Tibial artery (tissue), 4 donors: ENCODE measurements around the gene LYPD4.
"Not testable (repeated sequence)": the region's sequence is repeated elsewhere in the genome, so short reads cannot be mapped to it uniquely, and the experiment has no call there.

ENCODE experiments used
- DNase-seq, 2 donors: peaks; one replicate each; pipeline ENCODE4 v3.0.0-alpha.2; 2019
- H3K27ac ChIP-seq, 2 donors: fragments of 200-600 bp; sonication (generic) in 1 of 2; 1 replicate in 1 of 2; 2 replicates in 1 of 2; pipeline ENCODE4 v1.5.1; 2018 to 2019; ENCODE audit warnings: mild to moderate bottlenecking in 1 of 2
- H3K27me3 ChIP-seq, 2 donors: fragments of 200-600 bp; sonication (generic) in 1 of 2; one replicate each; pipeline versions ENCODE4 v1.5.1 to v1.6.0; 2016 to 2019
- H3K36me3 ChIP-seq, 3 donors: fragments of 200-600 bp; sonication (generic) in 2 of 3; one replicate each; pipeline ENCODE4 v1.5.1; 2016 to 2019; ENCODE audit warnings: mild to moderate bottlenecking in 2 of 3
- H3K4me1 ChIP-seq, 4 donors: fragments of 200-600 bp; sonication (generic) in 2 of 4; 1 replicate in 3 of 4; 2 replicates in 1 of 4; pipeline ENCODE4 v1.5.1; 2016 to 2019
- H3K4me3 ChIP-seq, 2 donors: fragments of 200-600 bp; sonication (generic) in 1 of 2; 1 replicate in 1 of 2; 2 replicates in 1 of 2; pipeline ENCODE4 v1.5.1; 2018 to 2019; ENCODE audit warnings: mild to moderate bottlenecking in 2 of 2
- H3K9me3 ChIP-seq, 3 donors: fragments of 200-600 bp; sonication (generic) in 1 of 3; one replicate each; pipeline ENCODE4 v1.5.1; 2016 to 2019
- intact Hi-C: fragments of 100-400 bp; cut with DNase I; formaldehyde crosslinking; loops from one replicate; pipeline ENCODE4 v1.15.0; 2023; ENCODE audit warnings: low total_unique reads
- TF ChIP-seq, protein P1 (sequence below), 2 experiments: fragments of 200-600 bp in 1 of 2; fragments of 450-650 bp in 1 of 2; IDR thresholded peaks; one replicate each; pipeline ENCODE4 v1.5.1; 2017 to 2019; ENCODE audit warnings: antibody characterized with exemption in 2 of 2, mild to moderate bottlenecking in 1 of 2, moderate library complexity in 1 of 2

LYPD4 gene

DNA sequence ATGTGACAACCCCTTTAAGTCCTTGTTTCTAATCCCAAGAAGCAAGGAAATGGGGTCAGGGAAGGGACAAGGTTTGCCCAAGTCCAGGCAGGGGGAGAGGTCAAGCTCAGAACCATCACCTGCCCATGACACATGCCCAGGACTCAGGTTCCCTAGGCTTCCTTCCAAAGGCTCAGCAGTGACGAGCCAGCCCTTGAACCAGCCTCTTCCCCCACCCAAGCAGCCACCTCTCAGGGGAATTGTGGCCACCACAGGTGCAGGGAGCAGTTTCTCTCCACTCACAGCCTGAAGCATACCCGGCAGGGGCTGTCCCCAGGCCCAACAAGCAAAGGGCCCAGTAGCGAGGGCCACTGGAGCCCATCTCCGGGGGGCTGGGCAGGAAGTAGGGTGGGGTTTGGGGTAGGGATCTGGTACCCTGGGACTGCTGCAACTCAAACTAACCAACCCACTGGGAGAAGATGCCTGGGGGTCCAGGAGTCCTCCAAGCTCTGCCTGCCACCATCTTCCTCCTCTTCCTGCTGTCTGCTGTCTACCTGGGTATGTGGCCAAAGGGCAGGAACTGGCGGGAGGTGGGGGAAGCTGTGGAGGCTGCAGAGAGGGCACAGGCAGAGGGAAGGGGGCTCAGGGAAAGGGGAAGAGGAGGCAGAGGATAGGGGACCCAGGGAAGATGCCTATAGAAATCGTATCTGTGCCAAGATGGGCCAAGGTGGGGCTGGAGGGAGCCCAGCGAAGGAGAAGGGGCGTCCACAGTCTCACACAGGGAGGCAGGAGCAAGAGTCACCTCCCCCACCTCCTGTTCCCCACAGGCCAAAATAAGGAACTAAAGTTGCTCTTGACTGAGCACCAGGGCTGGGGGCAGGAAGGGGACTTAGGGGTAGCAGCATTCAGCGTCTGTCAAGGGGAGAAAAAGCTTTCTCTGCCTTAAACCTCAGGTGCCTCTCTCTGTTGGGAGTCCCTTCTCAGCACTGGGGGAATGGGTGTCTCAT, 32.7 kb upstream of the LYPD4 start, which contains the start of gene CD79A:
Gene CD79A (plus strand): TSS at position 433 of the 986 bp plus-strand sequence. CDS start 26 bp downstream, at position 459.
- intact Hi-C loops, result no loop called here
- no peaks in the 10 kb centered on the region for H3K27me3 ChIP-seq
- no peak for DNase-seq
- TF ChIP-seq, protein P1, sequence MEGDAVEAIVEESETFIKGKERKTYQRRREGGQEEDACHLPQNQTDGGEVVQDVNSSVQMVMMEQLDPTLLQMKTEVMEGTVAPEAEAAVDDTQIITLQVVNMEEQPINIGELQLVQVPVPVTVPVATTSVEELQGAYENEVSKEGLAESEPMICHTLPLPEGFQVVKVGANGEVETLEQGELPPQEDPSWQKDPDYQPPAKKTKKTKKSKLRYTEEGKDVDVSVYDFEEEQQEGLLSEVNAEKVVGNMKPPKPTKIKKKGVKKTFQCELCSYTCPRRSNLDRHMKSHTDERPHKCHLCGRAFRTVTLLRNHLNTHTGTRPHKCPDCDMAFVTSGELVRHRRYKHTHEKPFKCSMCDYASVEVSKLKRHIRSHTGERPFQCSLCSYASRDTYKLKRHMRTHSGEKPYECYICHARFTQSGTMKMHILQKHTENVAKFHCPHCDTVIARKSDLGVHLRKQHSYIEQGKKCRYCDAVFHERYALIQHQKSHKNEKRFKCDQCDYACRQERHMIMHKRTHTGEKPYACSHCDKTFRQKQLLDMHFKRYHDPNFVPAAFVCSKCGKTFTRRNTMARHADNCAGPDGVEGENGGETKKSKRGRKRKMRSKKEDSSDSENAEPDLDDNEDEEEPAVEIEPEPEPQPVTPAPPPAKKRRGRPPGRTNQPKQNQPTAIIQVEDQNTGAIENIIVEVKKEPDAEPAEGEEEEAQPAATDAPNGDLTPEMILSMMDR (IDR thresholded peaks at IDR 0.05), result no peak
- no peaks in the 10 kb centered on the region for H3K9me3 ChIP-seq
- H3K27ac ChIP-seq, result no peak within 1 kb of the TSS
- peaks cover 0 to 5% (median 0%) of the 10 kb centered on the region in 3 donors for H3K36me3 ChIP-seq
- peaks cover 0 to under 1% (median under 1%) of the 10 kb centered on the region in 4 donors for H3K4me1 ChIP-seq
- H3K4me3 ChIP-seq, result no peak within 1 kb of the TSS

DNA sequence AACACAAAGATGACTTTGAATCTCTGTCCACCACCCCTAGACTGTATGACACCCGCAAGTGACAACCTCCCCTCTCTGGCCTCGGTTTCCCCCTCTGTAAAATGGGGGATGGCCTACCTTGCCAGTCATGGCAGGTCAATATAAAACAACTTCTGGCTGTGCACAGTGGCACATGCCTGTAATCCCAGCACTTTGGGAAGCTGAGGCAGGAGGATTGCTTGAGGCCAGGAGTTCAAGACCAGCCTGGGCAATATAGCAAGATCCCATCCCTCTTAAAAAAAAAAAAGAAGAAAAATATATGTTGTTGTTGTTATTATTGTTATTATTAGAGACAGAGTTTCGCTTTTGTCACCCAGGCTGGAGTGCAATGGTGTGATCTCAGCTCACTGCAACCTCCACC, 31.5 kb upstream of the LYPD4 start:
- intact Hi-C loops, H3K4me3 ChIP-seq, DNase-seq, H3K27me3 ChIP-seq, H3K27ac ChIP-seq, H3K4me1 ChIP-seq, H3K9me3 ChIP-seq: not testable (repeated sequence)
- peaks cover 6 to 17% (median 11%) of the 10 kb centered on the region in 3 donors for H3K36me3 ChIP-seq

DNA sequence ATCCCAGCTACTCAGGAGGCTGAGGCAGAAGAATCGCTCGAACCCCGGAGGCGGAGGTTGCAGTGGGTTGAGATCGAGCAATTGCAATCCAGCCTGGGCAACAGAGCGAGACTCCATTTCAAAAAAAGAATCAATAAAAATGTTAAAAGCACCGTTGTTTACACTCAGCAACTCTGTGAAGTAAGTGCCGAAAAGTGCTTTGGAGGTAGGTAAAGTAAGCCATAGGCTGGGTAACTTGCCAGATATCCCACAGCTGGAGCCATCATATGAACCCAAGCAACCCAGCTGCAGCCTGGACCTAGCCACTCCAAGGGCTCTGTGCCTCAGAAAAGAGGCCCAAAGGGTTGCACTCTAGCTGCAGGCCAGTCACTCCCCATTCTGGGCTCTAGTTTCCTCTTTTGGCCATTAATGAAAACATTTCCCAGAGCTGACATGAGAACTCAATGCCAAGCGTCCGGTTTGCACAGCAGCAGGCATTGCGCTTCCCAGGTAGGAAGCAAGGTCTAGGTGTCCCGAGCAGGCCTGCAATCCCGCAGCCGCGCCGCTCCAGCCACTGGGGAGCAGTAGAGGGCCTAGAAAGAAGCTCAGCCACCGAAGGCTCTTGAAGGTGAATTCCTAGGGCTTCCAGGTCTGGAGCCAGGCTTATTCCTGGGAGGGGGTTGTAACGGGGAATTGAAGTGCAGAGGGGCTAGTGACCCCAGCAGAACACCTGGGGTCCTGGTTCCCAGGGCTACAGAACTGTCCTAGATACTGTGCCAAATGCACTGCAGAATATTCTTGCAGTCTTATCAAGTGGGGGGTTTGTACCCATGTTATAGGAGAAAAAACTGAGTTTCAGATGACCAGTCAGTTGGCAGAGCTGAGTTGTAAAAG, 28.5 kb upstream of the LYPD4 start:
- no peak overlapping the region for H3K27ac ChIP-seq

DNA sequence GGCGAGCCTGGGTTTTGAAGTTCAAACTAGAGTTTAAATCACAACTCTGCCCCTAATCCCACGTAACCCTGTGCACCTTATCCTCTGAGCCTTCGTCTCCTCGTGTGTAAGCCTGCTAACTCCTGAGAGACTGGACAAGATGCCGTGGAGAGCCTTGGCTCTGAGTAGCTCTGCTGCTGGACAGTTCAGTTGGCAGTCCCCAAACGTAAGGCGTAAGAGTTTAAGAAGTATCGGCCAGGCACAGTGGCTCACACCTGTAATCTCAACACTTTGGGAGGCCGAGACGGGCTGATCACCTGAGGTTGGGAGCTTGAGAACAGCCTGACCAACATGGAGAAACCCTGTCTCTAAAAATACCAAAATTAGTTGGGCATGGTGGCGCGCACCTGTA, 27.9 kb upstream of the LYPD4 start:
- no peaks in the 10 kb centered on the region for H3K9me3 ChIP-seq
- intact Hi-C loops, result no loop called here
- H3K36me3 ChIP-seq, result peaks cover 31 to 53% (median 45%) of the 10 kb centered on the region in 3 donors

More for the DNA sequence above, 28.5 kb upstream of the LYPD4 start:
- H3K36me3 ChIP-seq, result peaks cover 31 to 46% (median 39%) of the 10 kb centered on the region in 3 donors
- H3K9me3 ChIP-seq, result no peaks in the 10 kb centered on the region
- DNase-seq, result no peak
- TF ChIP-seq, protein P1 (IDR thresholded peaks at IDR 0.05), result peak in 1 of 2 experiments; percentile 36
- no peaks in the 10 kb centered on the region for H3K27me3 ChIP-seq
- H3K4me1 ChIP-seq, result no peaks in the 10 kb centered on the region
- intact Hi-C loops, result no loop called here
- no peak overlapping the region for H3K4me3 ChIP-seq

DNA sequence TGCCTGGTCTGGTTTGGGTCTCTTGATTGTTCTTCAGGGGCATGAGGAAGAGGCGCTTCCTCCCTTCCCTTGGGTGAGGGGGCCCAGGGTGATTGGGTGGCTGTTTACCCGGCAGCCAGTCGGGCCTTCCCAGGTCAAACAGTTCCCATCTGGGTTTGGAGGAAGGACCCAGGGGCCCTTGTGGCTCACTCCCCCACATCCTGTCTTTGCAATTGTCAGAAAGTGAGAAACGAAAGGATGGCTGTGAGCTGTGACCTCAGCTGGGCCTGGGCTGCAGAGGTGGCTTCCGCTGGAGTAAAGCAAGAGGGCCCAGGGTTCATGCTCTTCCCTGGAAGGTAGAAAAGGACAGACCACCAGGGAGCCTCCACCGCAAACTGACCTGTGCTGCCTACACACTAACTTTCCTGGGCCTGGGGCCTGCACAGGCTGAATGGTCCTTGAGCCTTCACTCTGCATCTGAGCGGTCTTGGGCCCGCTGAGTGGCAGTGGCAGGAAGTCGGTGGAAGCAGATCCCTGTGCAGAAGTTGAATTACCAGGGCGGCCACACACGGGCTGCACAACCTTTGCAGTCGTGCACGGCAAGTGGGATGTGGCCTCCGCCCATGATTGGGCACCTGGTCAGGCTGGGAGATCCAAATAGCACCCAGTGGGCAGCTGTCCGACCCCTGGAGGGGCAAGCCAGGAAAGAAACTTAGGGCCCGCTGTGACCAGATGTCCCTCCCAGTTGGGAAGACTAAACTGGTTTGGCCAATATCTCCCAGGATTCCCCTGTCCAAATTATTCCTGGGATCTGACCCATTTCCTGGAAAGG, 27.3 kb upstream of the LYPD4 start:
- intact Hi-C loops, result no loop called here

More for the DNA sequence above, 27.9 kb upstream of the LYPD4 start:
- Histone ChIP-seq H3K4me1 (no peaks in the 10 kb centered on the region), H3K27me3 (no peaks in the 10 kb centered on the region), H3K27ac (no peak overlapping the region), H3K4me3 (no peak overlapping the region)
- TF ChIP-seq, protein P1 (IDR thresholded peaks at IDR 0.05), result no peak
- DNase-seq, result no peak

More for the DNA sequence above, 27.3 kb upstream of the LYPD4 start:
- Histone ChIP-seq H3K9me3 (no peaks in the 10 kb centered on the region), H3K27me3 (no peaks in the 10 kb centered on the region), H3K27ac (no peak overlapping the region), H3K4me1 (no peaks in the 10 kb centered on the region), H3K4me3 (no peak overlapping the region), H3K36me3 (peaks cover 34 to 59% (median 46%) of the 10 kb centered on the region in 3 donors)
- DNase-seq, result no peak
- TF ChIP-seq, protein P1 (IDR thresholded peaks at IDR 0.05), result no peak
